GM12892 (cell line): ENCODE data around the gene THADA.

Experiments
- POLR2A ChIP-seq: IDR thresholded peaks from 2 replicates; pipeline ENCODE4 v1.6.1; 2011; ENCODE audit warnings: low read depth, low read length, control low read depth
- TAF1 ChIP-seq: IDR thresholded peaks from 2 replicates; pipeline ENCODE4 v1.6.1; 2011; ENCODE audit warnings: low read depth, mild to moderate bottlenecking, control low read depth, low read length, borderline replicate concordance

- no peak for TF ChIP-seq TAF1
- no peak for TF ChIP-seq POLR2A
Measured at GRCh38 chr2:43279317-43279840, 316.5 kb downstream of the THADA start.
